DOHH2 (cell line): ENCODE results near the gene PTTG1.

ENCODE experiments used
- H3F3A ChIP-seq: fragments of 200-600 bp; sonication (generic), shearing (Covaris generic); 2 replicates; pipeline ENCODE4 v1.6.0; 2016; ENCODE audit warnings: antibody characterized with exemption, mild to moderate bottlenecking; ENCODE audit not compliant: control insufficient read depth, insufficient read depth
- H3K27ac ChIP-seq: fragments of 200-600 bp; sonication (generic); 2 replicates; pipeline ENCODE4 v1.5.1; 2014; ENCODE audit warnings: low read depth, mild to moderate bottlenecking, low read length, moderate library complexity
- H3K27me3 ChIP-seq: fragments of 200-600 bp; sonication (generic); 2 replicates; pipeline ENCODE4 v1.6.1; 2014; ENCODE audit warnings: mild to moderate bottlenecking, low read length, mixed read lengths; ENCODE audit not compliant: control insufficient read depth
- H3K36me3 ChIP-seq: fragments of 200-600 bp; sonication (generic); 2 replicates; pipeline ENCODE4 v1.6.1; 2014; ENCODE audit warnings: mild to moderate bottlenecking, low read length, moderate library complexity, mixed read lengths; ENCODE audit not compliant: control insufficient read depth
- H3K4me1 ChIP-seq: fragments of 200-600 bp; sonication (generic); 2 replicates; pipeline ENCODE4 v1.6.1; 2014; ENCODE audit warnings: mild to moderate bottlenecking, low read length, mixed read lengths; ENCODE audit not compliant: control insufficient read depth
- H3K4me2 ChIP-seq: fragments of 200-600 bp; sonication (generic); 2 replicates; pipeline ENCODE4 v1.6.0; 2014; ENCODE audit warnings: mild to moderate bottlenecking, low read length, moderate library complexity
- H3K4me3 ChIP-seq: fragments of 200-600 bp; sonication (generic); 2 replicates; pipeline ENCODE4 v1.5.1; 2014; ENCODE audit warnings: mild to moderate bottlenecking, low read length, mixed read lengths
- H3K79me2 ChIP-seq: fragments of 200-600 bp; sonication (generic); 2 replicates; pipeline ENCODE4 v1.6.1; 2014; ENCODE audit warnings: mild to moderate bottlenecking, low read length, mixed read lengths; ENCODE audit not compliant: control insufficient read depth
- H3K9me2 ChIP-seq: fragments of 200-600 bp; sonication (generic); replicated peaks from 2 replicates; pipeline ENCODE4 v1.6.1; 2014; ENCODE audit warnings: mild to moderate bottlenecking, low read length, mixed read lengths; ENCODE audit not compliant: control insufficient read depth
- H3K9me3 ChIP-seq: fragments of 200-600 bp; sonication (generic); 2 replicates; pipeline ENCODE4 v1.6.1; 2014; ENCODE audit warnings: antibody characterized with exemption, low read length, mixed read lengths; ENCODE audit not compliant: control insufficient read depth, insufficient read depth
- H4K20me1 ChIP-seq: fragments of 200-600 bp; sonication (generic); 2 replicates; pipeline ENCODE4 v1.6.0; 2014; ENCODE audit warnings: low read depth, mild to moderate bottlenecking, antibody characterized with exemption, low read length, moderate library complexity; ENCODE audit not compliant: control insufficient read depth, insufficient read depth
- CTCF ChIP-seq: fragments of 200-600 bp; sonication (generic); IDR thresholded peaks from one replicate; pipeline ENCODE4 v1.5.1; 2014; ENCODE audit warnings: antibody characterized with exemption, mild to moderate bottlenecking, low read depth, low read length; ENCODE audit not compliant: poor library complexity, severe bottlenecking
- EZH2phosphoT487 ChIP-seq: fragments of 200-600 bp; sonication (generic); IDR thresholded peaks from 2 replicates; pipeline ENCODE4 v1.6.1; 2017; ENCODE audit warnings: borderline replicate concordance, mild to moderate bottlenecking, antibody characterized with exemption, low read length, moderate library complexity, mixed read lengths

The PTTG1 gene

DNA sequence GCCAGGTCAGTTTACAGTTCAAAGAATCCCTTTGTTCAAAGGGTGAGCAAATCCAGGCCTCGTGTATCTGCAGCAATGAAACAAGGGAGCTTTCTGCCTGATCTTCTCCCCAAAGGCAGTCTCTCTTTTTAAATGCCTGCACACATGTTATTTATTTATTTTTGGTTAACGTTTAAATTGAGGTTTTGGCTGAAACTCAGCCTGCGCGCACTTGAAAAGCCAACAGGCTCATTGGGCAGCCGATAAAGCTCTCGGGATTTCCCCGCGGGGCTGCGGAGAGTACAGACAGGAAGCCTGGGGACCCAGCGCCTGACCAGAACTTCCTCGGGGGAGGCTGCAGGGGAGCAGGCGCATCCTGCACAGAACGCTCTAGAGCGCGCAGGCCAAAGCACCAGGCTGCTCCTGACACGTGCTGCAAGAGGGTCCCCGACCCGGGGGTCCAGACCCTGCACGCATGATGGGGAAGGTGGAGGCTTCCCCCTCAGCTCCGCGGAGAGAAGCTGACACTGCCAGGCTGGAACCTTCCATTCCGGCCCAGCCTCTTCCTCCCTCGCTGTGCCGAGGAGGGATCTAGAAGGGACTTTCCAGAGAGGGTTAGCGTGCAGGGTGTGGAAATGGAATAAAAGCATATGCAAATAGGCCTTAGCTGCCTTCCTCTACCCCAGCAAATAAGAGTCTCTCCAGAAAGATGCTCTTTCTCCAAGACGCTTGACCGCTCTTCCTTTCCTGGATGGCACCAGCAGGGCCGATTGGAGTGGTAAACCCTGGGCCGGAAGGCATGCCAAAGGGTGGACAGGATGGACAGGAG is 46.1 kb downstream of the PTTG1 start:
- H3K9me3 ChIP-seq: no peaks in the 10 kb centered on the region
- H3K36me3 ChIP-seq: peaks cover 31% of the 10 kb centered on the region
- H3K27me3 ChIP-seq: no peaks in the 10 kb centered on the region
- H3K4me3 ChIP-seq: peak overlapping the region; percentile 79
- peaks cover 74% of the 10 kb centered on the region for H3K4me1 ChIP-seq
- H3F3A ChIP-seq: peaks cover 15% of the 10 kb centered on the region
- peak overlapping the region; percentile 92 for H3K27ac ChIP-seq
- 0 out of 2 replicates have a peak, but pooled peaks cover 8% of the 10 kb centered on the region for H4K20me1 ChIP-seq
- H3K4me2 ChIP-seq: peak overlapping the region; percentile 75
- peaks cover 47% of the 10 kb centered on the region for H3K79me2 ChIP-seq
- H3K9me2 ChIP-seq: no peaks in the 10 kb centered on the region
- TF ChIP-seq EZH2phosphoT487 (no peak), CTCF (no peak)

DNA sequence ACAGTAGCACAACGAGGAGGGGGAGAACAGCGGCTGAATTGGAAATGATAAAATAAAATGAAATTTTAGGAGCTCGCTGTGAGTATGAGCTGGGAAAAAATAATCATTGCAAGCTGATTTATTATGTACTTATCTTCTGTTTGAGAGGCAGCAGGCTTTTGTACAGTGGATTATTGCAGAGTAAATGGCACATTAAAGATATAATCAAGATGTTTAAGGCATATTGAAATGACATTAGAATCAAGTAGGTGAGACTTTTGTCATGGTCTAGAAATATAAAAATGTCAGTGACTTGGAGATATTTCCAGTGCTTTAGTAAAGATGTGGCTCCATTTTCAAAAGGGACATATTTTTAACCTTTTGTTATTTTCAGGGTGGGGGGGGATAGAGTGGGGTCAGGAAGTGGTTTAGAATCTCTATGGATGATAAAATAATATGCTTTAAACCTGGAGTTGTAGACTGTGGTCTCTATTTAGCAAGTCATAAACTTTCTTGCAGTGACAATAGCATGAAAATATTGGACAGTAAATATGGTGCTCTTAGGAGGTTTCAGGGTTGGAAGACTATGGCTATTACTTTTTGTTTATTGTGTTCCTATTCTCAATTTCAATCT is 46.8 kb downstream of the PTTG1 start:
- H3K79me2 ChIP-seq: peaks cover 54% of the 10 kb centered on the region
- peaks cover 77% of the 10 kb centered on the region for H3K4me1 ChIP-seq
- no peaks in the 10 kb centered on the region for H3K9me2 ChIP-seq
- H3K36me3 ChIP-seq: peaks cover 35% of the 10 kb centered on the region
- H4K20me1 ChIP-seq: 0 out of 2 replicates have a peak, but pooled peaks cover 8% of the 10 kb centered on the region
- peak overlapping the region; percentile 75 for H3K4me2 ChIP-seq
- H3F3A ChIP-seq: peaks cover 15% of the 10 kb centered on the region
- H3K9me3 ChIP-seq: no peaks in the 10 kb centered on the region
- TF ChIP-seq CTCF (no peak), EZH2phosphoT487 (no peak)
- peak overlapping the region; percentile 92 for H3K27ac ChIP-seq
- no peaks in the 10 kb centered on the region for H3K27me3 ChIP-seq
- peak overlapping the region; percentile 79 for H3K4me3 ChIP-seq

GRCh38 chr5:160469156-160470144 is 47.8 kb downstream of the PTTG1 start:
- H3K27me3 ChIP-seq: no peaks in the 10 kb centered on the region
- H4K20me1 ChIP-seq: 0 out of 2 replicates have a peak, but pooled peaks cover 8% of the 10 kb centered on the region
- no peaks in the 10 kb centered on the region for H3K9me2 ChIP-seq
- peaks cover 10% of the 10 kb centered on the region for H3F3A ChIP-seq
- H3K4me3 ChIP-seq: peak overlapping the region; percentile 79
- peaks cover 71% of the 10 kb centered on the region for H3K4me1 ChIP-seq
- no peaks in the 10 kb centered on the region for H3K9me3 ChIP-seq
- peaks cover 64% of the 10 kb centered on the region for H3K79me2 ChIP-seq
- TF ChIP-seq CTCF: no peak
- no peak for TF ChIP-seq EZH2phosphoT487
- H3K27ac ChIP-seq: peak overlapping the region; percentile 92
- H3K36me3 ChIP-seq: peaks cover 40% of the 10 kb centered on the region
- H3K4me2 ChIP-seq: peak overlapping the region; percentile 75
